Heart right ventricle (tissue), 16 donors: ENCODE results near the gene ZFHX3. TPM values are rescaled to one million over a fixed set of nuclear protein-coding genes. Genes with fewer than 3 reads are reported as not detected.

ENCODE experiments used
- ATAC-seq, 8 donors: fragments of 200-7000 bp; cut with Tn5 transposase; one replicate each; pipeline ENCODE4 v1.9.1; 2020; ENCODE audit warnings: mild to moderate bottlenecking in 8 of 8, moderate library complexity in 8 of 8, moderate number of reproducible peaks in 1 of 8
- DNase-seq, 2 donors: peaks; one replicate each; pipeline ENCODE4 v3.0.0-alpha.2; 2020
- H3K27ac ChIP-seq, 10 donors: fragments of 200-600 bp; sonication (generic) in 2 of 10; one replicate each; pipeline versions ENCODE4 v1.5.0 to v1.8.0; 2020 to 2022; ENCODE audit warnings: mild to moderate bottlenecking in 3 of 10
- H3K27me3 ChIP-seq, 7 donors: fragments of 200-600 bp; one replicate each; pipeline ENCODE4 v1.8.0; 2021 to 2022; ENCODE audit warnings: mild to moderate bottlenecking in 2 of 7
- H3K36me3 ChIP-seq, 9 donors: fragments of 200-600 bp; sonication (generic) in 1 of 9; one replicate each; pipeline versions ENCODE4 v1.5.0 to v1.8.0; 2020 to 2022; ENCODE audit warnings: mild to moderate bottlenecking in 2 of 9
- H3K4me1 ChIP-seq, 9 donors: fragments of 200-600 bp; sonication (generic) in 1 of 9; one replicate each; pipeline versions ENCODE4 v1.5.0 to v1.8.0; 2020 to 2022; ENCODE audit warnings: mild to moderate bottlenecking in 4 of 9
- H3K4me3 ChIP-seq, 10 donors: fragments of 200-600 bp; sonication (generic) in 2 of 10; one replicate each; pipeline versions ENCODE4 v1.5.0 to v1.8.0; 2020 to 2022; ENCODE audit warnings: mild to moderate bottlenecking in 7 of 10, moderate library complexity in 2 of 10
- H3K9me3 ChIP-seq, 11 donors: fragments of 200-600 bp in 10 of 11; sonication (generic) in 2 of 11; one replicate each; pipeline versions ENCODE4 v1.5.0 to v1.8.0; 2013 to 2022; ENCODE audit warnings: mild to moderate bottlenecking in 2 of 11, control low read depth in 1 of 11, moderate library complexity in 1 of 11
- WGBS, 2 donors: extraction: QIAGEN DNeasy Blood & Tissue Kit; methylation state at CpG; one replicate each; pipeline ENCODE4 v1.1.7; 2013; ENCODE audit warnings: inconsistent platforms in 1 of 2; 5-methylcytosine and 5-hydroxymethylcytosine counted together
- intact Hi-C, 10 donors: fragments of 100-400 bp; cut with DNase I; formaldehyde crosslinking; loops; one replicate each; pipeline versions ENCODE4 v1.11.1 to v1.14.2; 2022
- polyA plus RNA-seq, 2 donors: library from polyadenylated mRNA; stranded (reverse); fragments of 200-250 nt; gene quantifications; one replicate each; pipeline ENCODE4 v1.2.3, GENCODE V29; 2013
- total RNA-seq, 10 donors: library from RNA; stranded (reverse); fragmentation: NEBNext Ultra II Directional in 3 of 10; extraction: Animal tissue kit (Norgen Biotek cat#: 25700) in 3 of 10; gene quantifications; one replicate each; pipeline versions ENCODE4 v1.2.1 to v1.2.4, GENCODE V29; 2021 to 2023
- TF ChIP-seq, protein P1 (sequence below), 9 donors: fragments of 200-600 bp; sonication (generic) in 2 of 9; IDR thresholded peaks; one replicate each; pipeline versions ENCODE4 v1.5.0 to v1.8.0; 2021 to 2022; ENCODE audit warnings: antibody characterized with exemption in 9 of 9, mild to moderate bottlenecking in 5 of 9, moderate library complexity in 1 of 9
- donor health status: Arrhythmogenic right ventricular cardiomyopathy.
- donor health status: ischemic (EF 13 %, LVEDD 7.1; RV severe dilation, severe dysfunction).
- donor health status: healthy with polysubstance abuse.
- donor health status: DM: no; HTN: yes; CAD: no.
- donor health status: DM: no; HTN: no; CAD: no.
- donor health status: ischemic (EF 25% LVEDD 6.9; RV normal size, moderate dysfunction).
- donor health status: ischemic (EF 25% LVEDD 5.7; RV mildly dilated, moderate dysfunction).
- donor health status: healthy.
- donor health status: DM: yes; HTN: yes; CAD: no.
- donor health status: Ischemic cardiomyopathy.
- donor health status: ischemic (EF 35%, LVEDD 5.7; RV mildly dilated, moderate dysfunction).
- donor health status: nonischemic (EF 11% LVEDD 7.7; RV severe dilation, severe dysfunction).
- donor health status: DM: yes; HTN: yes; CAD: no.
- donor health status: PGD.
- donor health status: ischemic (EF 29% LVEDD 5.4; RV normal size, mild dysfunction).
- donor health status: nonischemic (EF 23%, LVEDD 6.1; RV moderate dilation, normal function).

The ZFHX3 gene
- total and polyA plus RNA-seq, 12 donors: 1.6 to 15.2 (median 10.4) TPM

DNA sequence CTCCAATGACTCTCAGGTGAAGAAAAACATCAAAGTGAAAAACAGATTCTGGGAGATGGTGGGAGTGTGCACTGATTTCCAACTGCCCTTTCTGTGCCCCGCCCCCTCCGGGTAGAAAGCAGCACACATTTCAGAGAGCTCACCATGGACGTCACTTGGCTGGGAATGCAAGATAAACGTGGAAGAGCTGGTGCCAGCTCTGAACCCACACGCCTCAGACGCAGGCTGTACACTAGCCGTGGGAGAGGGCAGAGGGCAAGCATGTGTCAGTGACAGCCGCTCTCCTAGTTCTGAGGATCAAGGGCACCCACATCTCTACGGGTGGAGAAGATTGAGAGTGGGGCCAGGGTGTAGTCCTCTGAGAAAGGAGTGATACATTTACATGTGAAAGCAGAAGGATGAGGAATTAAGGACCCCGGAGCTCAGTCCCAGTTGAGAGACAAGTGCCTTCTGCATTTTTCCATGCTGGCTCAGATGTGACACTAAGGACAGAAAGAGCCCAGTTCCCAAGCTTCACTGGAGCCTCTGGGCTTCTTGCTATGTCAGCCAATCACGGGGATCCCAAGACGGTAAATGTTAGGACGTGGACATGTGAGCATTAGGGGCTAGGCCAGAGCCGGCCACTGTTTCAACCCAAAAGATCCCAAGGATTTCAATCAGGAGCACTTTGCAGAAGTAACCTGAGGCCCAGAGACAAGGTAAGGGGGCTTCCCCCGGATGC lies 101.3 kb downstream of the ZFHX3 start:
- no peak overlapping the region for H3K4me3 ChIP-seq

DNA sequence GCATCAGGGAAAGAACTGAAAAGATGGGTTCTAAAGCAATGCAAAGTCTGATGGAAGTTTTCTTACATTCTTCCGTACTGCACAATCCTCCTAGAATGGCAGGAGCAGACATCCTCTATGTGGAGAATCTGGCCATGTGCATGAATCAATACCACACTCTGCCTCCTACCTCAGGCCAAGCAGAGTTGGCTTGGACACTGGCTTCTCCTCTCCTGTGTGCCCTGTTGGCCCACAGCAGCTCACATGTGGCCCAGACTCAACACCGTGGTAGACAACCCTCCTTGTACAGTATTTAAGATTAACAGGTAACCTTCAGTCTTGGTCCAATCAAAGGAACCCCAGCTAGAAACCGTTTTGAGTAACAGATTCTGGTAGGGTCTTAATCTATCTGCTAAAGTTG lies 101.9 kb downstream of the ZFHX3 start:
- H3K36me3 ChIP-seq: peaks cover 0 to 41% (median 6%) of the 10 kb centered on the region in 9 donors
- ATAC-seq (peak in 1 of 8 donors; percentile 24), DNase-seq (no peak)
- H3K4me3 ChIP-seq: no peak overlapping the region
- WGBS, 2 donors: 66 to 75% methylated on average over 3 of the region's 3 CpGs
- H3K9me3 ChIP-seq: no peaks in the 10 kb centered on the region
- H3K27me3 ChIP-seq: no peaks in the 10 kb centered on the region
- peak overlapping the region in 6 of 10 donors; percentile 3 to 74 (median 49) for H3K27ac ChIP-seq
- intact Hi-C loops: loop anchor here in 3 of 10 donors (10.0 kb wide), 1 partner anchor 99 kb away; the partner anchor contains the start of gene ZFHX3 (in 3 of the 3)
- TF ChIP-seq, protein P1, sequence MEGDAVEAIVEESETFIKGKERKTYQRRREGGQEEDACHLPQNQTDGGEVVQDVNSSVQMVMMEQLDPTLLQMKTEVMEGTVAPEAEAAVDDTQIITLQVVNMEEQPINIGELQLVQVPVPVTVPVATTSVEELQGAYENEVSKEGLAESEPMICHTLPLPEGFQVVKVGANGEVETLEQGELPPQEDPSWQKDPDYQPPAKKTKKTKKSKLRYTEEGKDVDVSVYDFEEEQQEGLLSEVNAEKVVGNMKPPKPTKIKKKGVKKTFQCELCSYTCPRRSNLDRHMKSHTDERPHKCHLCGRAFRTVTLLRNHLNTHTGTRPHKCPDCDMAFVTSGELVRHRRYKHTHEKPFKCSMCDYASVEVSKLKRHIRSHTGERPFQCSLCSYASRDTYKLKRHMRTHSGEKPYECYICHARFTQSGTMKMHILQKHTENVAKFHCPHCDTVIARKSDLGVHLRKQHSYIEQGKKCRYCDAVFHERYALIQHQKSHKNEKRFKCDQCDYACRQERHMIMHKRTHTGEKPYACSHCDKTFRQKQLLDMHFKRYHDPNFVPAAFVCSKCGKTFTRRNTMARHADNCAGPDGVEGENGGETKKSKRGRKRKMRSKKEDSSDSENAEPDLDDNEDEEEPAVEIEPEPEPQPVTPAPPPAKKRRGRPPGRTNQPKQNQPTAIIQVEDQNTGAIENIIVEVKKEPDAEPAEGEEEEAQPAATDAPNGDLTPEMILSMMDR (IDR thresholded peaks at IDR 0.05): no peak
- H3K4me1 ChIP-seq: peaks cover 4 to 31% (median 20%) of the 10 kb centered on the region in 9 donors

More for the DNA sequence above, 101.3 kb downstream of the ZFHX3 start:
- Histone ChIP-seq H3K4me1 (peaks cover 4 to 31% (median 20%) of the 10 kb centered on the region in 9 donors), H3K9me3 (no peaks in the 10 kb centered on the region), H3K36me3 (peaks cover 0 to 41% (median 6%) of the 10 kb centered on the region in 9 donors), H3K27ac (peak overlapping the region in 7 of 10 donors; percentile 14 to 74 (median 44)), H3K27me3 (no peaks in the 10 kb centered on the region)
- intact Hi-C loops: loop anchor here in 3 of 10 donors (10.0 kb wide), 1 partner anchor 98 kb away; the partner anchor contains the start of gene ZFHX3 (in 3 of the 3)
- DNase-seq (peak; percentile 44 to 65), ATAC-seq (peak in 7 of 8 donors; percentile 59 to 97 (median 91))
- 54 to 55% methylated on average over 15 of the region's 15 CpGs for WGBS, 2 donors
- TF ChIP-seq, protein P1 (IDR thresholded peaks at IDR 0.05): no peak

DNA sequence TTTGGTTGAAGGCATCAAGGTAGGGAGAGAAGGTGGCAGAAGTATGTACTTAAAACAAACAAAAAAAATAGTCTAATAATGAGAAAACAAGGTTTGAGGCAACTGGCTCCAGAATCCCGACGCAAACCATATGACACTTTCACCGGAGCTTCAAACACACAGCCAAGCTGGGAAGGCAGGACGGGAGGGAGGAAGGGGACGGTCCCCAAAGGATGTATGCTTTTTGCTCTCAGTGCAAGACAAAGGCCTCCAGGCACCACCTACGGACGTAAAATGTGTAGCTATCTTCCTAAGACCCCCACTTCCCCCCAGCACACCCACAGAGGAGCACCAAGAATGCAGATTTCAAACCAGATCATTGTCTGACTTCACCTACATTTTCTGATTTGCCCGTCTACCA lies 102.3 kb downstream of the ZFHX3 start:
- intact Hi-C loops: loop anchor here in 3 of 10 donors (10.0 kb wide), 1 partner anchor 99 kb away; the partner anchor contains the start of gene ZFHX3 (in 3 of the 3)

More for the DNA sequence above, 102.3 kb downstream of the ZFHX3 start:
- H3K27me3 ChIP-seq: no peaks in the 10 kb centered on the region
- H3K27ac ChIP-seq: peak overlapping the region in 4 of 10 donors; percentile 35 to 74 (median 60)
- no peaks in the 10 kb centered on the region for H3K9me3 ChIP-seq
- no peak for ATAC-seq
- no peak for DNase-seq
- no peak overlapping the region for H3K4me3 ChIP-seq
- TF ChIP-seq, protein P1 (IDR thresholded peaks at IDR 0.05): no peak
- H3K4me1 ChIP-seq: peaks cover 4 to 33% (median 21%) of the 10 kb centered on the region in 9 donors
- peaks cover 0 to 38% (median 6%) of the 10 kb centered on the region in 9 donors for H3K36me3 ChIP-seq
- WGBS, 2 donors: 90 to 92% methylated on average over 8 of the region's 8 CpGs
